Testis (tissue), 2 donors: ENCODE data around the gene BIRC7.
A peak's percentile ranks its signal among the peaks of the same experiment; 100 is the strongest.

Source experiments
- CTCF ChIP-seq, 3 experiments: fragments of 450-650 bp in 2 of 3; fragments of 200-600 bp in 1 of 3; sonication (generic) in 1 of 3; IDR thresholded peaks; one replicate each; pipeline ENCODE4 v1.5.1; 2016 to 2019; ENCODE audit warnings: antibody characterized with exemption in 3 of 3, mild to moderate bottlenecking in 2 of 3, moderate library complexity in 1 of 3
- POLR2A ChIP-seq: fragments of 450-650 bp; IDR thresholded peaks from one replicate; pipeline ENCODE4 v1.6.1; 2017; ENCODE audit warnings: antibody characterized with exemption, mild to moderate bottlenecking, moderate library complexity

- peak in 1 of 3 experiments; percentile 22 for TF ChIP-seq CTCF (IDR thresholded peaks at IDR 0.05)
- no peak for TF ChIP-seq POLR2A
Measured at GRCh38 chr20:63216041-63216848, 19.5 kb upstream of the BIRC7 start, which contains the start of gene YTHDF1.
